Uterus (tissue), 2 donors: ENCODE data around the gene COL4A1.

Source experiments
- POLR2A ChIP-seq, 2 donors: fragments of 450-650 bp; IDR thresholded peaks; one replicate each; pipeline ENCODE4 v1.6.1; 2016; ENCODE audit warnings: antibody characterized with exemption in 2 of 2, mild to moderate bottlenecking in 1 of 2, moderate library complexity in 1 of 2
- TF ChIP-seq, protein P1 (sequence below), 4 experiments: fragments of 200-600 bp in 2 of 4; fragments of 450-650 bp in 2 of 4; sonication (generic) in 2 of 4; IDR thresholded peaks; one replicate each; pipeline ENCODE4 v1.5.1; 2016 to 2019; ENCODE audit warnings: antibody characterized with exemption in 4 of 4, mild to moderate bottlenecking in 2 of 4, moderate library complexity in 1 of 4

DNA sequence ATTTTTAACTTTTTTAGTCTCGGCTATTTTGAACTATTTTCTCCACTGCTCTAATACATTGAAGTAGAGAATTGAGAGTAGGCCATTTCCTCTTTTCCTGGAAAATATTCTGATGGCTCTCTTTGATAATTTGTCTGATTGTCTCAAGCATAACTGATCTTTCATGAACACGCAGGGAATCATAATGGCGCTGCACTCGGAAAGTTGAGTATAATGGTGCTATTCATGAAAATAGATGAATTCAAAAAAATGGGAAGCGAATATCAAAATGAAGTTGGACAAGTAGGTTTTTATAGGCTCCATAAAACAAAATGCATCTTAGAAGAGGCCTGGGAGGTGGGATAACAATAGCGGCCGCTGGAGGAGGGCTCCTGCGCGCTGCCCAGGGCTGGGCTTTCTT lies 29.2 kb upstream of the COL4A1 start:
- TF ChIP-seq, protein P1, sequence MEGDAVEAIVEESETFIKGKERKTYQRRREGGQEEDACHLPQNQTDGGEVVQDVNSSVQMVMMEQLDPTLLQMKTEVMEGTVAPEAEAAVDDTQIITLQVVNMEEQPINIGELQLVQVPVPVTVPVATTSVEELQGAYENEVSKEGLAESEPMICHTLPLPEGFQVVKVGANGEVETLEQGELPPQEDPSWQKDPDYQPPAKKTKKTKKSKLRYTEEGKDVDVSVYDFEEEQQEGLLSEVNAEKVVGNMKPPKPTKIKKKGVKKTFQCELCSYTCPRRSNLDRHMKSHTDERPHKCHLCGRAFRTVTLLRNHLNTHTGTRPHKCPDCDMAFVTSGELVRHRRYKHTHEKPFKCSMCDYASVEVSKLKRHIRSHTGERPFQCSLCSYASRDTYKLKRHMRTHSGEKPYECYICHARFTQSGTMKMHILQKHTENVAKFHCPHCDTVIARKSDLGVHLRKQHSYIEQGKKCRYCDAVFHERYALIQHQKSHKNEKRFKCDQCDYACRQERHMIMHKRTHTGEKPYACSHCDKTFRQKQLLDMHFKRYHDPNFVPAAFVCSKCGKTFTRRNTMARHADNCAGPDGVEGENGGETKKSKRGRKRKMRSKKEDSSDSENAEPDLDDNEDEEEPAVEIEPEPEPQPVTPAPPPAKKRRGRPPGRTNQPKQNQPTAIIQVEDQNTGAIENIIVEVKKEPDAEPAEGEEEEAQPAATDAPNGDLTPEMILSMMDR (IDR thresholded peaks at IDR 0.05): no peak
- TF ChIP-seq POLR2A (IDR thresholded peaks at IDR 0.05): no peak
